Liver (tissue), 3 donors: ENCODE measurements around the gene SIGLEC14.

ENCODE experiments used
- CTCF ChIP-seq: fragments of 150-350 bp; IDR thresholded peaks from 2 replicates; pipeline ENCODE4 v1.5.1; 2017; ENCODE audit warnings: improper control_type of control experiment, low read depth, low read length; ENCODE audit not compliant: missing input control
- EGR1 ChIP-seq, 2 donors: IDR thresholded peaks; 2 replicates each; pipeline ENCODE4 v1.6.1; 2016 to 2018; ENCODE audit warnings: antibody characterized with exemption in 2 of 2, low read depth in 2 of 2
- HNF4A ChIP-seq, 2 donors: conservative IDR thresholded peaks; 2 replicates each; pipeline ENCODE4 v1.6.1; 2016; ENCODE audit warnings: antibody characterized with exemption in 2 of 2, mild to moderate bottlenecking in 2 of 2
- JUND ChIP-seq, 2 donors: IDR thresholded peaks; 2 replicates each; pipeline ENCODE4 v1.6.1; 2016; ENCODE audit warnings: antibody characterized with exemption in 2 of 2
- RXRA ChIP-seq, 2 donors: IDR thresholded peaks; 2 replicates each; pipeline ENCODE4 v1.6.1; 2017 to 2018; ENCODE audit warnings: antibody characterized with exemption in 2 of 2, mild to moderate bottlenecking in 1 of 2
- SP1 ChIP-seq: IDR thresholded peaks from 2 replicates; pipeline ENCODE4 v1.6.1; 2018; ENCODE audit warnings: antibody characterized with exemption, mild to moderate bottlenecking
- YY1 ChIP-seq: IDR thresholded peaks from 2 replicates; pipeline ENCODE4 v1.6.1; 2016; ENCODE audit warnings: antibody characterized with exemption, mild to moderate bottlenecking
- TF ChIP-seq, protein P1 (sequence below): IDR thresholded peaks from 2 replicates; pipeline ENCODE4 v1.6.1; 2016; ENCODE audit warnings: antibody characterized with exemption
- donor health status: healthy.
- donor health status: healthy.

DNA sequence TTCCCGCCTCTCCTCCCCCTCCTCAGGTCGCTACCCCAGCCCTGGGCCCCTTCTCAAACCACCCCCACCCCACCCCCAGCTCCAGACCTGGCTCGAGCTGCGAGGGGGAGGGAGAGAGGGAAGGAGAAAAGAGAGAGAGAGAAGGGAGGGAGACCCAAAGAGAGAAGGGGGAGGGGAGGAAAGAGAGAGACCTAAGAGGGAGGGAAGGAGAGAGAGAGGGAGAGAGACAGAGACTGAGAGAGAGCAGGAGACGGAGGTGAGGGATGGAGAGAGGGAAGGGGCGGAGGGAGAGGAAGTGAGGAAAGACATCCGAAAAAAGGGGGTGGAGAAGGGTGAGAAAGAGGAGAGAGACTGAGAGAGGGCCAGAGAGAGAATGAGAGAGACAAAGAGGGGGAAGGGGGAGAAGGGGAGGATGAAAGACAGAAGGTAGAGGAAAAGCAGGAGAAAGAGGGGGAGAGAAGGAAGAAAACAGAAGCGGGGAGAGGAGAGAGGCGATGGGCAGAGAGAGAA, 44.5 kb upstream of the SIGLEC14 start:
- TF ChIP-seq CTCF (no peak), RXRA (IDR thresholded peaks at IDR 0.05) (no peak), SP1 (no peak), EGR1 (IDR thresholded peaks at IDR 0.05; ENCODE audit: low read depth in 2 of 2) (no peak), YY1 (no peak), HNF4A (conservative IDR thresholded peaks at IDR 0.05) (no peak), JUND (IDR thresholded peaks at IDR 0.05) (no peak)
- TF ChIP-seq, protein P1, sequence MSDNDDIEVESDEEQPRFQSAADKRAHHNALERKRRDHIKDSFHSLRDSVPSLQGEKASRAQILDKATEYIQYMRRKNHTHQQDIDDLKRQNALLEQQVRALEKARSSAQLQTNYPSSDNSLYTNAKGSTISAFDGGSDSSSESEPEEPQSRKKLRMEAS, result no peak
